ENCODE results near the gene CHST6. TPM values are rescaled to one million over a fixed set of nuclear protein-coding genes. Genes with fewer than 3 reads are reported as not detected.

Gene CHST6
- total and polyA plus RNA-seq, 2 donors (not counting 3 experiments of a cell fraction or from before 2014, with no cell fraction given): 0.26 to 0.60 TPM

GRCh38 chr16:75446416-75446815 is 48.8 kb downstream of the CHST6 start:
- Histone ChIP-seq H2AFZ (ENCODE audit: low read depth, low read length) (no peak overlapping the region), H4K20me1 (replicated peaks; ENCODE audit: control insufficient read depth, extremely low read depth, insufficient read depth, low read length) (no peaks in the 10 kb centered on the region), H3K9ac (replicated peaks; ENCODE audit: extremely low read depth, insufficient read depth, low read length) (no peak overlapping the region), H3K4me1 (ENCODE audit: control insufficient read depth, extremely low read depth, insufficient read depth, low read length) (no peaks in the 10 kb centered on the region), H3K9me1 (replicated peaks; ENCODE audit: control insufficient read depth, extremely low read depth, insufficient read depth, low read length) (no peaks in the 10 kb centered on the region), H3K4me2 (ENCODE audit: insufficient read depth, low read length) (no peak overlapping the region), H3K79me2 (ENCODE audit: control insufficient read depth, insufficient read depth, low read length) (peaks cover 2% of the 10 kb centered on the region), H3K27ac (ENCODE audit: insufficient read depth, low read depth, low read length) (no peak overlapping the region), H3K36me3 (ENCODE audit: control insufficient read depth in 2 of 2, extremely low read depth in 1 of 2, insufficient read depth in 2 of 2, low read length in 2 of 2) (peaks cover 4 to 11% of the 10 kb centered on the region in 2 experiments), H3K9me3 (replicated peaks; ENCODE audit: control insufficient read depth, insufficient read depth, low read length) (no peaks in the 10 kb centered on the region), H3K27me3 (ENCODE audit: control insufficient read depth in 2 of 2, insufficient read depth in 2 of 2, low read length in 2 of 2) (no peaks in the 10 kb centered on the region), H3K4me3 (replicated peaks in 1 of 3; ENCODE audit: insufficient read depth in 1 of 3, low read depth in 1 of 3, low read length in 3 of 3) (no peak overlapping the region)
- BruUV-seq (replicated peaks): no TSS peak
- DNase-seq (ENCODE audit: low read depth, low spot score): no peak
- intact Hi-C loops (cut with micrococcal nuclease) (no loop called here), dilution Hi-C loops (cut with MboI; ENCODE audit: extremely low pct_ligation_motif_present, low sequenced_read_pairs) (no loop called here)
- no peak for TF ChIP-seq MYC (IDR thresholded peaks at IDR 0.05; ENCODE audit: low read depth, low read length)
- TF ChIP-seq MAX (IDR thresholded peaks at IDR 0.05; ENCODE audit: insufficient read depth, insufficient read length): no peak
- TF ChIP-seq EZH2 (IDR thresholded peaks at IDR 0.05; ENCODE audit: borderline replicate concordance, low read depth, low read length, severe bottlenecking): no peak
- TF ChIP-seq JUN (IDR thresholded peaks at IDR 0.05; ENCODE audit: borderline replicate concordance, insufficient read depth, insufficient read length, low read depth): no peak
- TF ChIP-seq POLR2AphosphoS5 (IDR thresholded peaks at IDR 0.05; ENCODE audit: insufficient read depth, low read depth, low read length): no peak
- TF ChIP-seq FOS (IDR thresholded peaks at IDR 0.05; ENCODE audit: borderline replicate concordance, insufficient read depth, low read length): no peak
- no peak for TF ChIP-seq GATA2 (IDR thresholded peaks at IDR 0.05; ENCODE audit: insufficient read depth, insufficient read length, low read depth, low read length)
- TF ChIP-seq CTCF (IDR thresholded peaks at IDR 0.05; ENCODE audit: extremely low read depth in 1 of 2, insufficient read depth in 1 of 2, low read depth in 1 of 2, low read length in 2 of 2): no peak
- TF ChIP-seq POLR2A (IDR thresholded peaks at IDR 0.05; ENCODE audit: low read depth, low read length): no peak
- CTCF ChIA-PET: no interaction called here
- POLR2A ChIA-PET: no interaction called here
- no peak for FAIRE-seq
